WERI-Rb-1 (cell line): Measurements from ENCODE around the gene WDR35.
"Not testable (repeated sequence)": the region's sequence is repeated elsewhere in the genome, so short reads cannot be mapped to it uniquely, and the experiment has no call there.

Experiments
- DNase-seq: peaks from one replicate; pipeline ENCODE4 v3.0.0-alpha.2; 2020
- H3K27ac ChIP-seq: fragments of 250-450 bp; sonication (Bioruptor Pico); 2 replicates; pipeline ENCODE4 v1.5.1; 2020; ENCODE audit warnings: mild to moderate bottlenecking, moderate library complexity
- H3K27me3 ChIP-seq: fragments of 250-450 bp; sonication (Bioruptor Pico); 2 replicates; pipeline ENCODE4 v1.5.1; 2021; ENCODE audit warnings: mild to moderate bottlenecking, low read depth, moderate library complexity; ENCODE audit not compliant: insufficient read depth, severe bottlenecking
- H3K36me3 ChIP-seq: fragments of 250-450 bp; sonication (Bioruptor Pico); 2 replicates; pipeline ENCODE4 v1.5.1; 2020; ENCODE audit warnings: mild to moderate bottlenecking, moderate library complexity
- H3K4me3 ChIP-seq: 2 replicates; pipeline ENCODE4 v1.5.1; 2011; ENCODE audit warnings: low read depth, mild to moderate bottlenecking, control low read depth, low read length
- H3K9me3 ChIP-seq: fragments of 250-450 bp; sonication (Bioruptor Pico); 2 replicates; pipeline ENCODE4 v1.5.1; 2021; ENCODE audit warnings: mild to moderate bottlenecking, moderate library complexity; ENCODE audit not compliant: severe bottlenecking
- CTCF ChIP-seq: IDR thresholded peaks from 2 replicates; pipeline ENCODE4 v1.5.1; 2011; ENCODE audit warnings: low read depth, mild to moderate bottlenecking, control low read depth, inconsistent platforms, low read length

Gene WDR35

GRCh38 chr2:19932928-19933327 lies 57.0 kb downstream of the WDR35 start:
- Histone ChIP-seq H3K36me3 (peaks cover 52% of the 10 kb centered on the region), H3K27ac (no peak overlapping the region), H3K4me3 (no peak overlapping the region), H3K27me3 (no peaks in the 10 kb centered on the region), H3K9me3 (peaks cover 7% of the 10 kb centered on the region)
- no peak for TF ChIP-seq CTCF
- no peak for DNase-seq

GRCh38 chr2:19929226-19929625 lies 60.7 kb downstream of the WDR35 start:
- Histone ChIP-seq H3K9me3 (peaks cover 18% of the 10 kb centered on the region), H3K4me3 (no peak overlapping the region), H3K27me3 (no peaks in the 10 kb centered on the region), H3K36me3 (peaks cover 32% of the 10 kb centered on the region), H3K27ac (no peak overlapping the region)
- no peak for DNase-seq
- no peak for TF ChIP-seq CTCF

- Histone ChIP-seq H3K9me3 (peaks cover 18% of the 10 kb centered on the region), H3K36me3 (peaks cover 32% of the 10 kb centered on the region)
- H3K27me3 ChIP-seq, DNase-seq, H3K27ac ChIP-seq, H3K4me3 ChIP-seq: not testable (repeated sequence)
Observed at GRCh38 chr2:19927816-19928215, 62.1 kb downstream of the WDR35 start.

- Histone ChIP-seq H3K9me3 (peaks cover 18% of the 10 kb centered on the region), H3K36me3 (peaks cover 20% of the 10 kb centered on the region)
- not testable (repeated sequence) for H3K27me3 ChIP-seq, H3K4me3 ChIP-seq, H3K27ac ChIP-seq, DNase-seq
Observed at GRCh38 chr2:19924526-19924925, 65.4 kb downstream of the WDR35 start.

- not testable (repeated sequence) for DNase-seq, H3K4me3 ChIP-seq, H3K27ac ChIP-seq, H3K9me3 ChIP-seq, H3K27me3 ChIP-seq, H3K36me3 ChIP-seq
Observed at GRCh38 chr2:19922188-19922587, 67.7 kb downstream of the WDR35 start.

- no peak for TF ChIP-seq CTCF
- Histone ChIP-seq H3K9me3 (no peaks in the 10 kb centered on the region), H3K4me3 (no peak overlapping the region), H3K27ac (no peak overlapping the region), H3K36me3 (peaks cover 3% of the 10 kb centered on the region; the same call in 1 of the 2 replicates), H3K27me3 (no peaks in the 10 kb centered on the region)
- DNase-seq = no peak
Observed at GRCh38 chr2:19916385-19916950, 73.4 kb downstream of the WDR35 start.

GRCh38 chr2:19914266-19914975 lies 75.5 kb downstream of the WDR35 start:
- Histone ChIP-seq H3K27me3 (no peaks in the 10 kb centered on the region), H3K36me3 (peaks cover 3% of the 10 kb centered on the region)

More at GRCh38 chr2:19914266-19914975, 75.5 kb downstream of the WDR35 start:
- no peak for TF ChIP-seq CTCF
- DNase-seq = no peak
- Histone ChIP-seq H3K4me3 (no peak overlapping the region), H3K9me3 (no peaks in the 10 kb centered on the region), H3K27ac (no peak overlapping the region)
